HFF-Myc (cell line): Measurements from ENCODE around the gene PRKAR1A.

Experiments
- DNase-seq: peaks from one replicate; pipeline ENCODE4 v3.0.0-alpha.2; 2011; ENCODE audit warnings: low read depth; ENCODE audit errors: extremely low read depth
- H3K4me3 ChIP-seq: replicated peaks from 2 replicates; pipeline ENCODE4 v1.5.1; 2011; ENCODE audit warnings: low read depth, mild to moderate bottlenecking, control low read depth, low read length
- TF ChIP-seq, protein P1 (sequence below): IDR thresholded peaks from 2 replicates; pipeline ENCODE4 v1.5.1; 2012; ENCODE audit warnings: mild to moderate bottlenecking, low read depth, low read length, control low read depth; ENCODE audit errors: missing control alignments

PRKAR1A gene

DNA sequence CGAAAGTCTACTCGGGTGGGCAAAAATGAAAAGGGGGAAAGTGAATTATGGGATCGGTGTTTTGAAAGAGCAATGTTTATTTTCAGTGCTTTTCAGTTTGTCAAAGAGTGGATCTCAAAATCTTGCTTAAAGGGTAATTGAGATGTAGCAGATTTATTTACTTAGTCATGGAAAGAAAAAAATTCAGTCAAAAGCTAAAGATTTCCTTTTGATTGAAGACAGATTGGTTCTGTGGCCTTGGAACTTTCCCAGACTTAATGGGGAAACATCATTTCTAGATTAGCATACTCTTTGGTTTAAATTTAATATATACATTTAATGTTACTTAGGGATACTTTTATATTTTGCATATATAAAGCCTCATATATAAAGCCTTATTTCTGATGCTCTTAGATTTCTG, 20.6 kb downstream of the PRKAR1A start:
- no peak for DNase-seq
- TF ChIP-seq, protein P1, sequence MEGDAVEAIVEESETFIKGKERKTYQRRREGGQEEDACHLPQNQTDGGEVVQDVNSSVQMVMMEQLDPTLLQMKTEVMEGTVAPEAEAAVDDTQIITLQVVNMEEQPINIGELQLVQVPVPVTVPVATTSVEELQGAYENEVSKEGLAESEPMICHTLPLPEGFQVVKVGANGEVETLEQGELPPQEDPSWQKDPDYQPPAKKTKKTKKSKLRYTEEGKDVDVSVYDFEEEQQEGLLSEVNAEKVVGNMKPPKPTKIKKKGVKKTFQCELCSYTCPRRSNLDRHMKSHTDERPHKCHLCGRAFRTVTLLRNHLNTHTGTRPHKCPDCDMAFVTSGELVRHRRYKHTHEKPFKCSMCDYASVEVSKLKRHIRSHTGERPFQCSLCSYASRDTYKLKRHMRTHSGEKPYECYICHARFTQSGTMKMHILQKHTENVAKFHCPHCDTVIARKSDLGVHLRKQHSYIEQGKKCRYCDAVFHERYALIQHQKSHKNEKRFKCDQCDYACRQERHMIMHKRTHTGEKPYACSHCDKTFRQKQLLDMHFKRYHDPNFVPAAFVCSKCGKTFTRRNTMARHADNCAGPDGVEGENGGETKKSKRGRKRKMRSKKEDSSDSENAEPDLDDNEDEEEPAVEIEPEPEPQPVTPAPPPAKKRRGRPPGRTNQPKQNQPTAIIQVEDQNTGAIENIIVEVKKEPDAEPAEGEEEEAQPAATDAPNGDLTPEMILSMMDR: no peak
- no peak overlapping the region for H3K4me3 ChIP-seq

DNA sequence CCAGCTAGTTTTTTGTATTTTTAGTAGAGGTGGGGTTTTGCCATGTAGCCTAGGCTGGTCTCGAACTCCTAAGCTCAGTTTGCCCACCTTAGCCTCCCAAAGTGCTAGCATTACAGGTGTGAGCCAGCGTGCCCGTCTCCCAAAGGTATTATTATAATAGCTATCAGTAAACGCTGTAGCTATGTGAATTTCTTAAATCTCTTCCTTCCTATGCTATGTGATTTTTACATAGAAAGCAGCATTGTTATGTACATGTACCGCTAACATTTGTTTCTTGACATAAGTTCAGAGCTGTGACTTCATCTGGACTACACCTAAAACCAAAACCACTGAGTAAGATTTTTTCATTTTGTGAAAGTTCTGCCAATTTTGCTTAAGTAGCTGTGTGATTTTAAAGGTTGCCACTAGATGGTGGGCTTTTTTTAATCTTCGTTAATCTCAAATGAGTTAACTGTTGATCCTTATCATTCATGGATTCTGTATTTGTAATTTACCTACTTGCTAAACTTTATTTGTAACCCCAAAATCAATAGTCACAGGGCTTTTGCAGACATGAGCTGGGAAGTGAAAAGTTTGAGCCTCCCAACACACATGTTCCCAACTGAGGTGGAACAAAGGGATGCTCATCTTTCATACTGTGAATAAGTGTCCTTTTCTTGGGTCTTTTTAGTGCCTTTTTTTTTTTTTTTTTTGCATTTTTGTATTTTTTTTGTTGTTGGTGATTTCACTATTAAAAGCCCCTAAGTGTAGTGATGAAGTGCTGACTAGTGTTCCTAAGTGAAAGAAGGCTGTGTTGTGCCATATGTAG, 21.9 kb downstream of the PRKAR1A start:
- no peak for DNase-seq
- H3K4me3 ChIP-seq: no peak overlapping the region
- TF ChIP-seq, protein P1: peak; percentile 36

DNA sequence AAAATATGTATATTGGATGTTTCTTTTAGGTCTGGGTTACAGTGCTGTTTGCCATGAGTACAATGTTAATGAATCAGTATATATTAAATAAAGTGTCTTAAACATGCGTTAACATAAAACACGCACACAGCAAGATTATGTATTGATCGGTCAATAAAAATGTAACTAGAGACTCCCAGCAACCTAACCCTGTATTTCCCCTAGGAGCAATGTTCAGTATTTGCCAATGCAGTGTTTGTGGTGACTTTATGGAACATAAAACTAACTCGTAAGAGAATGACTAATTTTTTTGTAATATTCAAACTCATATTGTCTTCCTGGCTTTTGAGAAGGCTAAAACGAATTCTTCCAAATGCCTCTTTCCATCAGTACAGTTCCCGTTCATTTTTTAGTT, 22.5 kb downstream of the PRKAR1A start:
- no peak overlapping the region for H3K4me3 ChIP-seq
- TF ChIP-seq, protein P1: no peak
- no peak for DNase-seq

DNA sequence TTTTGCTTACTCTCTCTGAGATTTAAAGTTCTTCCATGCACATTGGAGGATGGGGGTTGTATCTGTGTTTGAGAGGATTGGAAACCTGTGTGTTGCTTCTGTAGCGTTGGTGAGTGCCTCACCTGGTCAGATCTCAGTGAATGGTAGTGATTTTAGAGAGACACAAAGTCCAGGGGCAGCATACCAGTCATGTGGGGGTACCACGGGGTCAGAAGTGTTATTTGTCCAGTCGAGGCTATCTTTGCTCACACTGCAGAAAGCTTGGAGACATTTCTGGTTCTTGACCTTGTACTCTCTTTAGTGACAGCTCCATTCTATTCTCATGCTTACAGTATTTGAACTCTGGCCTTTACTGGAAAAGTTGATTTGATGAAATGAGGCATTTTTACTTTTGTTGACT, 23.7 kb downstream of the PRKAR1A start:
- TF ChIP-seq, protein P1: no peak
- no peak overlapping the region for H3K4me3 ChIP-seq
- DNase-seq: no peak

DNA sequence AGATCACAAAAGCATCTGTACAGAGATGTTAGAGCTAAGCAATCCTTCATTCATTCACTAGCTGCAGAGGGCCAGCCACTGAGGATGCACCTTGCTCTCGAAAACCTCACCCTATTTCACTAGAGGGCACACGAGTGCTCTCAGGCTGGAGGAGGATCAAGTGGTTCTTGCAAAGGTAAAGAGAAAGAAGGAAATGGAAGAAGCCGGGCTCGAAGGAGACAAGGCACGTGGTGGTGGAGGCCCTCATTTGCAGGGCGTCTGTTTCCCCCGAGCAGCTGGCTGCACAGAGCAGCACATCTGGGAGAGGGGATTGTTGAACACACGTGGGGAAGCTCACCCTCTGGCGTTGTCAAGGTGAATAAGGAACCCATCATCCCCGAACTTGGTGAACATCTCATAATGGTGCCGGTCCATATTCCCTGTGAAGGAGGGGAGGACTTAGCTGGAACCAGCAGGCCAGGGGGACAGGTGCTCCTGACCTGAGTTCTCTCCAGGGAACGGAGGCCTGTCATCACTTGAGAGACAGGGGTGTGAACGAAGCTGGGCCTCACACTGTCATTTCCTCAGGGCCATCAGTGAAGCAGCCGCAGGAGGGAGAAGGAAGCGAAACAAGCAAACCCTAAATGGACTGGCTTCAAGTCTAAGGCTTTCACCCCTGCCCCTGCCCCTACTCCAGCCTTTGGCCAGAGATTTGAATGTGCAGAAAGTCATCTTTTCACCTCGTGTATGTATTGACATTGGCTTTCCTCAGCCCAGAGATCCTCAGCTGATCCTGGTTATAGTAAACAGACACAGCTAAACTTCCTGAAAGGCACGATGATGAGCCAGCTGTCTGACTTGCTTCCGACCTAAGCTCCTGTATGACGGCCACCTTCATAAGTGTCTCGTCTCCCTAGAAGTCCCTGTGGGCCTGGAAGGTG, 27.6 kb downstream of the PRKAR1A start:
- no peak overlapping the region for H3K4me3 ChIP-seq

DNA sequence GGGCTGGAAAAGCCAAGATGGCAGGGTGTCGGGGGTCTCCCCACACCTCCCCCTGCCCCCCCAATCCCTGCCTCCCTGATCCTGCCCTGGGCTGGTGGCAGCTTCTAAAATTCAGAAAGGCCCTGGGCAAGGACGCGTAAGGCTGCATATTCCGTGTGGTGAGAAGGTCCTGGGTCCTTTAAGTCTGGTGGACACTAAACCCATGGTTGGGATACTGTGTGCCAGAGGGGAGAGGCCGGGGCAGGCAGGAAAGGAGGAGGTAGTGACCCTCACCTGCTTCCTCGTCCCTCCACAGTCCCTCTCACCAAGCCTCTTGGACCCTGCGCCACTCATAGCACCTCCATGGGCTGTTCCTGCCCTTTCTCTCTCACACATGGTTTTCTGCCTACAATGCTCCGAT, 28.8 kb downstream of the PRKAR1A start:
- no peak overlapping the region for H3K4me3 ChIP-seq
- no peak for DNase-seq
- TF ChIP-seq, protein P1: no peak

More for the DNA sequence above, 27.6 kb downstream of the PRKAR1A start:
- TF ChIP-seq, protein P1: peak; percentile 29
- peak; percentile 20 for DNase-seq
